Measurements from ENCODE around the gene FBXO21. TPM values are rescaled to one million over a fixed set of nuclear protein-coding genes. Genes with fewer than 3 reads are reported as not detected.

The FBXO21 gene
- total and polyA plus RNA-seq, 2 experiments from 2014 or later: 46.3 to 84.2 TPM

GRCh38 chr12:117129391-117129790 lies 60.9 kb downstream of the FBXO21 start:
- H3K4me1 ChIP-seq (ENCODE audit: insufficient read depth): no peaks in the 10 kb centered on the region
- no peak for TF ChIP-seq EZH2 (IDR thresholded peaks at IDR 0.05; ENCODE audit: low read depth, unreplicated experiment)
- TF ChIP-seq CREB1 (CRISPR knock-in tag; IDR thresholded peaks at IDR 0.05; ENCODE audit: low read depth): no peak
- no peak for TF ChIP-seq JUNB (IDR thresholded peaks at IDR 0.05; ENCODE audit: unreplicated experiment)
- TF ChIP-seq POLR2AphosphoS5 (IDR thresholded peaks at IDR 0.05; ENCODE audit: low read depth): no peak
- TF ChIP-seq ZNF114 (CRISPR knock-in tag; IDR thresholded peaks at IDR 0.05): no peak
- TF ChIP-seq EZH2phosphoT487 (IDR thresholded peaks at IDR 0.05; ENCODE audit: unreplicated experiment): no peak
- TF ChIP-seq ZNF331 (CRISPR knock-in tag; IDR thresholded peaks at IDR 0.05; ENCODE audit: low read depth): no peak
- TF ChIP-seq STAT1 (IDR thresholded peaks at IDR 0.05; ENCODE audit: unreplicated experiment): no peak
- no peak for TF ChIP-seq NANOG (IDR thresholded peaks at IDR 0.05; ENCODE audit: borderline replicate concordance)
- TF ChIP-seq REST (IDR thresholded peaks at IDR 0.05; ENCODE audit: unreplicated experiment): no peak
- TF ChIP-seq ZNF462 (CRISPR knock-in tag; IDR thresholded peaks at IDR 0.05): no peak
- TF ChIP-seq CTCF (conservative IDR thresholded peaks at IDR 0.05; ENCODE audit: low read depth in 2 of 2): no peak
- no peak for TF ChIP-seq ETS1 (IDR thresholded peaks at IDR 0.05)
- no peak overlapping the region for H3K27ac ChIP-seq (ENCODE audit: low read depth)
- H3K4me3 Mint-ChIP-seq: no peak overlapping the region
- no peaks in the 10 kb centered on the region for H3K27me3 ChIP-seq (ENCODE audit: insufficient read depth)
- DNase-seq (ENCODE audit: low spot score) (no peak), ATAC-seq (no peak)
- H3K9me2 ChIP-seq (ENCODE audit: insufficient read depth): peaks cover 18% of the 10 kb centered on the region
- H3K36me3 ChIP-seq (ENCODE audit: insufficient read depth): no peaks in the 10 kb centered on the region
- H3K4me3 ChIP-seq: no peak overlapping the region
- H3K36me3 Mint-ChIP-seq (ENCODE audit: low read depth): peaks cover 8% of the 10 kb centered on the region
- peaks cover 22% of the 10 kb centered on the region for H3K9me3 Mint-ChIP-seq
- no peak overlapping the region for H3K4me2 ChIP-seq
- no peaks in the 10 kb centered on the region for H3K4me1 Mint-ChIP-seq
- no peak overlapping the region for H3K27ac Mint-ChIP-seq
- H4K20me1 ChIP-seq (replicated peaks; ENCODE audit: insufficient read depth): no peaks in the 10 kb centered on the region
- no peak overlapping the region for H2AFZ ChIP-seq
- H3F3A ChIP-seq (replicated peaks; ENCODE audit: low read depth): peaks cover 39% of the 10 kb centered on the region
- no peaks in the 10 kb centered on the region for H3K79me2 ChIP-seq (replicated peaks; ENCODE audit: insufficient read depth)
- H3K27me3 Mint-ChIP-seq (ENCODE audit: insufficient read depth, low read depth, poor library complexity): peaks cover 7% of the 10 kb centered on the region
